NCI-H345 treated with DMSO at 0.1 percent for 48 hours (cell line): ENCODE results near the gene MYH7B.

ENCODE experiments used
- DNase-seq: peaks from one replicate; lab custom pipeline; 2025; ENCODE audit not compliant: unreplicated experiment; lab: John Stamatoyannopoulos, UW

Gene MYH7B

DNA sequence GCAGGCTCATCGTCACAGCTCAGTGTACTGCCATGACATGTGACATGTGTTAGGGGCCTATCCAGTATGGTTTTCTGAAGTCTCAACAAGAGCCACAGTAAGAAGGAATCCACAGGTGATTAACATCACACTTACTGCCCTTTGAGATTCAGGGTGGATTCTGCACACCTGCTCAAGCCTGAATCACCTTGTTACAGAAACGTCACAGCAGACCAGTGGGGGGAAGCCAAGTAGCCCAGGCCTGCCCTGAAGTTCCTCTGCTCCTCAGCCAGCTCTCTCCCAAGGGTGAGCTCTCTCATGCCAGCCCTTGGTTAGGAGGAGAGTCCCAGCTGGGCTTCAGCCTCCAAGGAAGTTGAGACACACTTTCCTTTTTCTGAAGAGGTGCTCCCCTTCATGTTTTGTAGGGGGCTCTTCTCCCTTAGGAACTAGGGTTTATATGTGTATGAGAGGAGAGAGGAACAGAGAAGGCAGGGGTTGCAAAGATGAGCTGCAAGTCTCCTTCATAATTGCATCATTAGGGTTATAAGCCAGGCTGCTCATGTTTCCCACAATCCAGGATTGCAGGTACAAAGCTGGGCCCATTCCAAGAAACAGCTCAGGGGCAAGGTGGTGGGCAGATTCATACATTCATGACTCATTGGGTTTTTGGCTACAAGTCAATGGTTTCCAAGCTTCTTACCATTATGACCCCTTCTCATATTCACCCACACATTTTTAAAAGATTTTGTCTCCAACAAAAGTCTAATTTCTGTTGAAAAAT, 11.7 kb upstream of the MYH7B start:
- DNase-seq = no peak

DNA sequence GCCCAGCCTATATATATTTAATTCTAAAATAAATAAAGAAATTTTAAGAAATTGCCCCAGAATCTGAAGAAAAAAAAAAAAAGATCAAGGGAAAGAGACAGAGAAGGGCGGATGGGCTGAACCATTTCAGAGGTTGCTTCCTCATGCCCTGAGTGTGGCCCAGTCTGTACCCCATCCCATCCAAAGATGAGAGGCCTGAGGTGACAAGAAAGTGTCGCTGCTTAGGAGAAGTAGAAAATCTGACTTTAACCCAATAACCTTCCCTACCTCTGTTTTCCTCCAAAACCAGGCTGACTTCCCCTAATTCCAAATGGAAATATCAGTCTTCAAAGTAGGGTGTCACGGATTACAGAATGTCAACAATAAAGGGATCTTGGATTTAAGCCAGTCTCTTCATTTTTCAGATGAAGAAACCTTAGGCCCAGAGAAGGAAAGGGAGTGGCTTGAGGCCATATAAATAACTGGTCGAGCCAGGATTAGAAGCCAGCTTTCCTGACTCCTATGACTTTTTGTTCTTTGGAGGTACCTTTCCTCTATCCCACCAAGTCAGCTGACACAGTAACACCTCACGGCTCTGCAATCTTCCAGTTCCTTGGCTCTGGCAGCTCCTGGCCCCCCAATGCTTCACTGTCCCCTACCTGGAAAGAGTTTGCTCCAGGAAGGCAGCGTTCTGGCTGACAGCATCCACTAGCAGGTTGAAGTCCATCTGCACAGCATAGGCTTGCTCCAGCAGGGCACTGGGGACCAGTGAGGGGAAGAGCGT, 10.2 kb upstream of the MYH7B start:
- no peak for DNase-seq

DNA sequence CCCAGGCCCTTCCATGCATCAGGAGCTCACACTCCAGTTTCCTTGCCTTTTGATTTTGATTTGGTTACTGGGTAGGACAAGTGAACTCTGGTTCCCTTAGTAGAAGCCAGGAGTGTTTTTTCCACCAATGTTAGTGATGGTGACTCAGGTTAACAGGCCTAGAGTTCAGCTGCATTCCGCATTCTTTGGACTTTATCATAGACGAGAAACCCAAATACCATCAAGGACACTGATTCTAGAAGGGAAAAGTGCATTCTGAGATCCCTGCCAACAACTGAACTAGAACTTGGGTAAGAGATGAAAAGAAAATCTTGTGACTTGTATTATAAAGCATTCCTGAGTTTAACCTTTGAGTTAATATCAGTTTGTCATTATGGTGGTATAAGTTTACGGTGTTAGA, 9.0 kb upstream of the MYH7B start:
- no peak for DNase-seq

DNA sequence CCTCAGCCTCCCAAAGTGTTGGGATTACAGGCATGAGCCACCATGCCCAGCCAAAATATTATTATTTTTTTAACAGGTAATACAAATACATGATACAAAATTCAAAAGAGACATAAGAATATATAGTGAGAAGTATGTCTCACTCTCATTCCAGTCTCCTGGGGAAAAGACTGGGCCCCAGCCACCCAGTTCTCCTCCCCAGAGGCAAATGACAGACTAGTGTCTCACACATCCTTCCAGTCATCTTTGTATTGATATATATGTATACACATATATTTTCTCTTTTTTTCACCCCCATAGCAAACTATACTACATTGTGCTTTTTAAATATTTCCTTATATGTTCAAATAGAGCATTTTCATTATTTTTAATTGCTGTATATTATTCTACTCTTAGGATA, 8.3 kb upstream of the MYH7B start:
- DNase-seq = no peak

- no peak for DNase-seq
These were observed 7.6 kb upstream of the MYH7B start for GRCh38 chr20:34948030-34948429.

DNA sequence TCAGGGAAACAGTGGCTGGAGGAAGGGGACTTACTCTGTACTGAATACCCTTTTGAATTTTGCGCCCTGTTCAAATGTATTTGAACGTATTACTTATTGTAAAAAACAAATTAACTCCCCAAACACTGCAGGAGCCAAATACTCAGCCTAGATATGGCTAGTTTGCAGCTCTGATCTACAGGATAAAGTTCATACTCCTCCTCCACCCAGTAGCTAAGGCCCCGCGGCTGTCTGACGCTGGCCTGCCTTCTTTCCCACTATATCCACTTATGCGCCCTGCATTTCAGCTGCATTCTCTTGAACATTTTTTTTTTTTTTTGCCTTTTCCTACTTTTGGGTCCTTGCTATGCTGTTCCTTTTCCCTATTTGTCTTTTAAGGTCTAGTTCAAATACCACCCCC, 6.5 kb upstream of the MYH7B start:
- no peak for DNase-seq

GRCh38 chr20:34951252-34951651, 4.4 kb upstream of the MYH7B start:
- no peak for DNase-seq

- DNase-seq = no peak
These were observed 4.0 kb upstream of the MYH7B start for GRCh38 chr20:34951652-34952051.

DNA sequence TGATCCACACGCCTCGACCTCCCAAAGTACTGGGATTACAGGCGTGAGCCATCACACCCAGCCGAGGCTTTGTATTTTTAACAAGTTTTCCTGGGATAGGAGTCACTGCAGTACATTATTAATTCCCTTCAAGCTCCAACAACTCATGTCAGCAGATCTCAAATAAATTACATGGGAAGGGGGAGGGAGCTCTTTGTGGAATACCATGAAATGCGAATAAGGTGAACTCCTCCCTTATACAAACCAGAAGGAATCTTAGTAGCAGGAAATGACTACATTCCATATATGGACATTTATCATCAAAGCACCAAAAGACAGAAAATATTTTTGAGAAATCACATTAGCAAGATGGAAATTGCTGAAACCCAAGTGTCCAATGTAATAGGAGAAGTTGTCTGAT, 3.0 kb upstream of the MYH7B start:
- DNase-seq = no peak

GRCh38 chr20:34953960-34954359, 1.7 kb upstream of the MYH7B start:
- DNase-seq = no peak

GRCh38 chr20:34954904-34955230, 801 bp upstream of the MYH7B start:
- peak; percentile 33 for DNase-seq

DNA sequence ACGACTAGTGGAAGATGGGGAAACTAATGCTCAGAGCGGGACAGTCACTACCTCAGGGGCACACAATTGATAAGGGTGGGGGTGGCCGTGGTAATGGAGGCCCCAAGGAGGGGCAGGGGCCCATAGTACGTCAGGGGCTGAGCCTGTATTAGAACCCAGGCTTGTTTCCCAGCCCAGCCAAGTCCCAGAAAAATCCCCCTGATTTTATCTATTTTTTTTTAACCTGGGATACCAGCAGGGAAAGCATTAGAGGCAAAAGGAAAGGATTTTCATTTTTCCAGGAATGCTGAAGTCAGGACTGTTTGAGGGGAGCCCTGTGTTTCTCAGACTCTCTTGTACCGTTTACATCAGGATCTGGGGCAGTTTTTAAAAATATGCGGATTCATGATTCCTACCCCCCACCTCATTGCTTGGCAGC, 382 bp downstream of the MYH7B start:
- no peak for DNase-seq

- DNase-seq = no peak
These were observed 1.2 kb downstream of the MYH7B start for GRCh38 chr20:34956751-34957472.

DNA sequence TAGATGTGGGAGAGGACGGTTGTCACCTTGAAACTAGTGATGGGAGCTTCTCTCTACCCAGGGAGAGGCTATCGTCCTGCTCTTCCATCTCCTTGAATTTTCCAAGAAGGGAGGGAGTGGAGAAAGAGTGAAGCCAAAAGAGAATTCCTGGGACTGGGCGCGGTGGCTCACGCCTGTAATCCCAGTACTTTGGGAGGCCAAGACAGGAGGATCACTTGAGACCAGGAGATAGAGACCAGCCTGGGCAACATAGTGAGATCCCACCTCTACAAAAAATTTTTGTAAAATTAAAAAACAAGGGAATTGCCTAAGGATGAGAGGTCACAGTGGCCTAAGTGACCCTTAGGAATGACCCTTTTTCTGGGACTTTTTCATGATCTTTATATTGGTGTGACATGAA, 8.8 kb downstream of the MYH7B start:
- no peak for DNase-seq

DNA sequence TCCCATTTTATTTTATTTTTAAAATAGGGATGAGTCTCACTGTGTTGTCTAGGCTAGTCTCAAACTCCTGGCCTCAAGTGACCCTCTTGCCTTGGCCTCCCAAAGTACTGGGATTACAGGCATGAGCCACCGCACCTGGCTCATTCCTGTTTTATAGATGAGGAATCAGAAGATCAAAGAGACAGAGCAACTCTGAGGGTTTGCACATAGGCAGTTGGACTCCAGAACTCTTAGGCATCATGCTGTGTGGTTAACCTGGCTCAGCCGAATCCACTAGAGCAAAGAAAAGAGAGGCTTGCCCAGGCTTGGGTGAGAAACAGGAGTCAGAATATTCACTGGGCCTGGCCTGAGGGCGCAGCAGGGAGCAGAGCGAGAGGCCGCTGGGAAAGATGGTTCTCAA, 9.4 kb downstream of the MYH7B start:
- no peak for DNase-seq

DNA sequence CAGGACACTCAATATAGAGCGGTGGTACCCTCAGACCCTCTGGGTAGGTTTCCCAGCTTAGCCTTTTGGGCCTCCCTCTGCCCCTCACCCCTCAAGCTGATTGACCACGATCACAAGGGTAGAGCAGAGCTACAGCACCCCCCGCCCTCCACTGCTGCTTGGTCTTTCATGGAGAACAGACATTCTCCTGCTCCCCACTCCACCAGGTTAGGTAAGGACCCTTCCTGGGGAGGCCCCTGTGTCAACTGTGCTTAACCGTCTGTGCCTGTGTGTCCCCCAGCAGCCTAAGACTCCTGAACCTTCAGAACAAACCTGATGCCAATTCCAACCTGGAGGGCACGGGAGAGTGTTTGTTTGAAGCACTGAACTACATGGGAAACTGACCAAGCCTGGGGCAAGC, 11.8 kb downstream of the MYH7B start:
- no peak for DNase-seq

DNA sequence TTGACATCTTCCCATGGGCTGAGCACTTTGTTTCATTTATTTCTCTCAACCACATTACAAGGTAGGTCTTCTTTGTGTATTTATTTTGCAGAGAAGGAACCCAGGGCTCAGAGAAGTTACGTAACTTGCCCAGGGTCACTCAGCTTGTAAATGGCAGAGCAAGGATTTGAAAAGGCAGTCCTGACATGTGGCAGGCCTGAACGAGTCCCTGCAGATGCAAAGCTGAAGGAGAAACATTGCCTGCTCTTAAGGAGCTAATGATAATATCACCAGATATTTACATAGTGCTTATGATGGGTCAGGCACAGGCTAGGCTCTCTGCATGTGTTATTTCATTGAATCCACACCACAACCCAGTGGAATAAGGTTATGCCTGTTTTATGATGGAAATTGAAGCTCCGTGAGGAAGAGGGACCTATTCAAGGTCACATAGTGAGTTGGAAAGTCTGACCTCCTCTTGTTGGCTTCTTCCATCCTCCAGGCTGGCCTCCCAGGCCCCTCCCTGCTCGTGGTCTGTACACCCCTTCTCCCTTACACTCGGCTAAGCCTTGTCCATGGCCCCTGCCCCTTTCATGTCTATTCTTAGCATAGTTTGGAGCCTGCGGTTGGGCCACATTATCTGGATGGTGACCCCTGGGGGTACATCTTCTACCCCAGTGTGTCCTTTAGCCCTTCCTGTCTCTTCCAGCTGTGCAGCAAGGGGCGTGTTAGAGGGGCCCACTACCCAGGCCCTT, 12.5 kb downstream of the MYH7B start:
- no peak for DNase-seq

DNA sequence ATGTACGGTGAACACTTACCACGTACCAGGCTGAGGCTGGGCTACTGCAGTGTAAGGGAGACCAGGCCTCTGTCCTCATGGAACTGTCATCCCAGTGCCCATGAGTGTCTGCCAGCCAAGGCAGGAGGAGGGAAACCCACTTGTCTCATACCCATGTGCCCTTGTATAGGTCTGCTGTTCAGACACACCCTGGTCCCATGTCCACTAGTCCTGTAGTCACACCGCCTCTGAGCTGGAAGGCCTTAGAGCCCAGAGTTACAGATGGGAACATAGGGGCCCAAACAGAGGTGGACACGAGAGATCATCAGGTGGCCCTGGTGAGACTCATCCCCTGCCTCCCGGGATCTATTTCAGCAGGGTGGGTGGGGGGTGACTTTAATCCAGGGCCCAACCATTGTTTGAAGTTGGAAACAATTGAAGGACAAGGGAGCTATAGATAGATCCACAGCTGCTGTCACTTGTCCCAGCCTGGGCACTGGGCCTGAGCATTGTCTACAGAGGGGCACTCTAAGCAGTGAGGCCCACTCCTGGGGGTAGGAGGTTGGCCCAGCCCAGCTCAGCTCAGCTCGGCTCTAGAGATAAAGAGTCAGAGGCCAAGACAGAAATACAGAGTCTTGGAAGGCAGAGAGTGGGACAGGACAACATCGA, 14.6 kb downstream of the MYH7B start:
- DNase-seq = no peak

GRCh38 chr20:34970846-34971560, 15.3 kb downstream of the MYH7B start:
- no peak for DNase-seq

- DNase-seq = no peak
These were observed 16.0 kb downstream of the MYH7B start for GRCh38 chr20:34971561-34972235.
